Measurements from ENCODE around the gene KMT2C.
"Not testable (repeated sequence)": the region's sequence is repeated elsewhere in the genome, so short reads cannot be mapped to it uniquely, and the experiment has no call there.

- not testable (repeated sequence) for TF ChIP-seq CTCF, POLR2A (IDR thresholded peaks at IDR 0.05)
Observed at GRCh38 chr7:152284998-152285397, 150.8 kb downstream of the KMT2C start.
